Pancreas (tissue), 10 donors: ENCODE data around the gene TAMALIN. TPM values are rescaled to one million over a fixed set of nuclear protein-coding genes. Genes with fewer than 3 reads are reported as not detected.

Experiments used
- ATAC-seq, 4 donors: fragments of 200-7000 bp; cut with Tn5 transposase; one replicate each; pipeline versions ENCODE4 v1.8.0 to v1.9.1; 2020; ENCODE audit warnings: mild to moderate bottlenecking in 4 of 4, moderate library complexity in 4 of 4
- DNase-seq, 6 donors: peaks; one replicate each; pipeline ENCODE4 v3.0.0-alpha.2; 2020
- FAIRE-seq: peaks from 2 replicates; lab custom pipeline; 2012; peaks lifted over from hg19 to GRCh38; lab: Jason Lieb, UNC
- H3K27ac ChIP-seq, 4 donors: fragments of 200-600 bp; sonication (generic); 1 replicate in 3 of 4; 2 replicates in 1 of 4; pipeline versions ENCODE4 v1.5.0 to v1.8.0; 2020
- H3K27me3 ChIP-seq, 4 donors: fragments of 200-600 bp; one replicate each; pipeline ENCODE4 v1.8.0; 2021
- H3K36me3 ChIP-seq, 3 donors: fragments of 200-600 bp; sonication (generic) in 1 of 3; one replicate each; pipeline versions ENCODE4 v1.5.0 to v1.8.0; 2020 to 2021
- H3K4me1 ChIP-seq, 3 donors: fragments of 200-600 bp; one replicate each; pipeline ENCODE4 v1.8.0; 2021
- H3K4me3 ChIP-seq, 4 donors: fragments of 200-600 bp; sonication (generic) in 2 of 4; one replicate each; pipeline versions ENCODE4 v1.5.0 to v1.8.0; 2020 to 2021
- H3K9me3 ChIP-seq, 4 donors: fragments of 200-600 bp; one replicate each; pipeline ENCODE4 v1.8.0; 2021
- WGBS, 2 donors: extraction: QIAGEN DNeasy Blood & Tissue Kit; methylation state at CpG; one replicate each; pipeline ENCODE4 v1.1.7; 2013; 5-methylcytosine and 5-hydroxymethylcytosine counted together
- intact Hi-C, 3 donors: fragments of 100-400 bp; cut with DNase I; formaldehyde crosslinking; loops; one replicate each; pipeline versions ENCODE4 v1.11.1 to v1.14.2; 2022
- polyA plus RNA-seq, 2 donors: library from polyadenylated mRNA; stranded (reverse); fragments of 200-250 nt; gene quantifications; one replicate each; pipeline ENCODE4 v1.2.3, GENCODE V29; 2013
- total RNA-seq, 6 donors: library from RNA; stranded (reverse); fragmentation: NEBNext Ultra II Directional in 4 of 6; extraction: Animal tissue kit (Norgen Biotek cat#: 25700) in 4 of 6; gene quantifications; one replicate each; pipeline versions ENCODE4 v1.2.1 to v1.2.4, GENCODE V29; 2021 to 2023
- TF ChIP-seq, protein P1 (sequence below), 4 donors: fragments of 200-600 bp; sonication (generic) in 3 of 4; IDR thresholded peaks; one replicate each; pipeline versions ENCODE4 v1.5.0 to v1.8.0; 2021; ENCODE audit warnings: antibody characterized with exemption in 4 of 4
- donor health status: healthy with polysubstance abuse.
- donor health status: DM: no; HTN: no; CAD: no; lungs with moderate emphysema.
- donor health status: DM: no; HTN: no; CAD: no.
- donor health status: control.
- donor health status: control.
- donor health status: Bipolar disorder and iron deficiency.
- donor health status: DM: yes; HTN: yes; CAD: no.
- donor health status: DM: no; HTN: no; CAD: no.
- donor health status: DM: no; HTN: no; CAD: no.
- donor health status: DM: yes; HTN: yes; CAD: no.

TAMALIN gene
- total and polyA plus RNA-seq, 8 donors: 7.1 to 51.6 (median 13.6) TPM

DNA sequence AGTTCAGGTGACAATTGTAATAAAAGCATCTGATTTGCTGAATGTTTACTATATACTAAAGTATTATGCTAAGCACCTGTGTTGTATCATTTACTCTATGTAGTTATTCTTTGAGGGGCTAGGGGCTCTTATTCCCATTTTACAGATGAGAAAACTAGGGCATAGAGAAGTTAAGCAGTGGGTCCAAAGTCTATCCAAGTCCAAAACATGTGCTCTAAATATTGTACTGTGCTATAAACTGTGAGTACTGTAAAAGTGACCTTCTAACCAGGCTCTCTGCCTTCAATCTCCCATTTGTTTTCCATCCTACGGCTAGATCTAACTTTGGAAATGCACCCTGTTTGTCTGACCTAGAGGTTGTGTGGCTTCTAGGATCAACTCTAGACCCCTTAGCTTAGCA is 46.3 kb upstream of the TAMALIN start:
- no peak for ATAC-seq
- FAIRE-seq: no peak
- Histone ChIP-seq H3K27ac (peak overlapping the region in 1 of 4 donors; percentile 34), H3K9me3 (no peaks in the 10 kb centered on the region), H3K27me3 (no peaks in the 10 kb centered on the region), H3K36me3 (no peaks in the 10 kb centered on the region), H3K4me1 (peaks cover 28 to 65% (median 55%) of the 10 kb centered on the region in 3 donors), H3K4me3 (no peak overlapping the region)
- WGBS, 2 donors: 49 to 57% methylated on average over 1 of the region's 1 CpG
- TF ChIP-seq, protein P1, sequence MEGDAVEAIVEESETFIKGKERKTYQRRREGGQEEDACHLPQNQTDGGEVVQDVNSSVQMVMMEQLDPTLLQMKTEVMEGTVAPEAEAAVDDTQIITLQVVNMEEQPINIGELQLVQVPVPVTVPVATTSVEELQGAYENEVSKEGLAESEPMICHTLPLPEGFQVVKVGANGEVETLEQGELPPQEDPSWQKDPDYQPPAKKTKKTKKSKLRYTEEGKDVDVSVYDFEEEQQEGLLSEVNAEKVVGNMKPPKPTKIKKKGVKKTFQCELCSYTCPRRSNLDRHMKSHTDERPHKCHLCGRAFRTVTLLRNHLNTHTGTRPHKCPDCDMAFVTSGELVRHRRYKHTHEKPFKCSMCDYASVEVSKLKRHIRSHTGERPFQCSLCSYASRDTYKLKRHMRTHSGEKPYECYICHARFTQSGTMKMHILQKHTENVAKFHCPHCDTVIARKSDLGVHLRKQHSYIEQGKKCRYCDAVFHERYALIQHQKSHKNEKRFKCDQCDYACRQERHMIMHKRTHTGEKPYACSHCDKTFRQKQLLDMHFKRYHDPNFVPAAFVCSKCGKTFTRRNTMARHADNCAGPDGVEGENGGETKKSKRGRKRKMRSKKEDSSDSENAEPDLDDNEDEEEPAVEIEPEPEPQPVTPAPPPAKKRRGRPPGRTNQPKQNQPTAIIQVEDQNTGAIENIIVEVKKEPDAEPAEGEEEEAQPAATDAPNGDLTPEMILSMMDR (IDR thresholded peaks at IDR 0.05): no peak
- DNase-seq: no peak
- intact Hi-C loops: no loop called here

DNA sequence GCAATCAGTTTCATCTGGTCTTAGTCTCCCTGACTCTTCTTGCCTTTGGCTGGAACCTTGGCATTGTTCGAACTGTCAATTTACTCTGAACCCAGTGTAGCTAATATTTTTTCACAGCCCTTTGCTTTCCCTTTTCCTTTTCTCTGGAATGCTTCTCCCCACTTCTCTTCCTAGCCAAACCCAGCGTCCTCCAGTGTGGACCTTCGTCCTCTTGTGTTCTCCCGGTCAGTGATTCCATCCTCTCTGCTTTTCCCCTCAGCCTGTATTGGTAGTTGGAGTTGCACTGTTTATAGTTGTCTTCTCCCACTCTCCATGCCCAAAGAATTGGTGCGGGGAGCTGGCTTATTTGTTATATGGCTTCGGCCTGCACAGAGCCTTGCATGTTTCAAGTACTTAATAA is 45.9 kb upstream of the TAMALIN start:
- H3K4me3 ChIP-seq: no peak overlapping the region
- FAIRE-seq (no peak), ATAC-seq (no peak), DNase-seq (no peak)
- peaks cover 24 to 60% (median 51%) of the 10 kb centered on the region in 3 donors for H3K4me1 ChIP-seq
- no peaks in the 10 kb centered on the region for H3K27me3 ChIP-seq
- H3K36me3 ChIP-seq: no peaks in the 10 kb centered on the region
- 75 to 78% methylated on average over 6 of the region's 6 CpGs for WGBS, 2 donors
- H3K9me3 ChIP-seq: no peaks in the 10 kb centered on the region
- intact Hi-C loops: no loop called here
- TF ChIP-seq, protein P1 (IDR thresholded peaks at IDR 0.05): no peak
- H3K27ac ChIP-seq: peak overlapping the region in 2 of 4 donors; percentile 34 to 48

DNA sequence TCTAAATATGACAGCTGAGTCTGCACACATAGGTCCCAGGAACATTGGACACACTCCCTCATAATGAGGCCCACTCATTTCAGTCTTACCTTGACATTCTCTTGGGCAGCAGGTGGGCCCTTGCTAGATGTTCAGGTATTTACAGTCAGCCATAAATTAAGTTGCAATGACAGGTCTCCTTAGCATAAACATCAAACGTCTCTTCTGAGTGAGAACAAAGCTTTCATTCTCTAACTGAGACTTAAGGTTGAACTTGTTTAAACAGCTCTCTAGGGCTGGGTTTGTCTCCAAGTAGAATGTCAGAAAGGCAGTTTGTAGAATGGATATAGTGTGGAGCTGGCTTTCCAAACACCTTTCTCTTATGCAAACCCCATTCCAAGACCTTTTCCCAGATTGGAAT is 44.9 kb upstream of the TAMALIN start:
- peaks cover 20 to 54% (median 45%) of the 10 kb centered on the region in 3 donors for H3K4me1 ChIP-seq
- no peaks in the 10 kb centered on the region for H3K27me3 ChIP-seq
- H3K36me3 ChIP-seq: no peaks in the 10 kb centered on the region
- TF ChIP-seq, protein P1 (IDR thresholded peaks at IDR 0.05): no peak
- ATAC-seq: peak in 3 of 4 donors; percentile 51 to 66 (median 62)
- peak overlapping the region in 2 of 4 donors; percentile 34 to 48 for H3K27ac ChIP-seq
- FAIRE-seq: no peak
- DNase-seq: no peak
- intact Hi-C loops: no loop called here
- H3K9me3 ChIP-seq: no peaks in the 10 kb centered on the region
- 0 to 13% methylated on average over 1 of the region's 1 CpG for WGBS, 2 donors
- H3K4me3 ChIP-seq: no peak overlapping the region

DNA sequence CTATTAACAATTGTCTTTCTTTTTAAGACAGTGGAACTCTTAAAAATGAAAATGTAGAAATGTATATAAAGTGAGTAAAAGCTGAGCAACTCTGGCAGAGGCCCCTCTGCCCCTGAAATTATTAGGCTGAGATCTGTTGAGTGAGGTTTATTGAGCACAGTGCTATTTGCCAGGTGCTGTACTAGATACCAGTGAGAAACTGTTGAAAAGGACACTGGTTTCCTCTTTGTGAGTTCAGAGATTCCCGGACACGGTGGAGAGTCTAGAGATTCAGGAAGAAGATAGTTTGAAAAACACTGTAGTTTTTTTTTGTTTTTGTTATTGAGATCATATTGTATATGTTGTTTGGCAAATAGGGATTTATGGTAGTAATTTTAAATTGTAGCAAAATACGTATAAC is 44.0 kb upstream of the TAMALIN start:
- Histone ChIP-seq H3K27me3 (no peaks in the 10 kb centered on the region), H3K36me3 (no peaks in the 10 kb centered on the region), H3K27ac (peak overlapping the region in 2 of 4 donors; percentile 34 to 48), H3K4me1 (peaks cover 20 to 47% (median 45%) of the 10 kb centered on the region in 3 donors), H3K9me3 (no peaks in the 10 kb centered on the region), H3K4me3 (no peak overlapping the region)
- DNase-seq: no peak
- no peak for ATAC-seq
- no peak for FAIRE-seq
- intact Hi-C loops: no loop called here
- 47 to 71% methylated on average over 3 of the region's 3 CpGs for WGBS, 2 donors
- TF ChIP-seq, protein P1 (IDR thresholded peaks at IDR 0.05): no peak

DNA sequence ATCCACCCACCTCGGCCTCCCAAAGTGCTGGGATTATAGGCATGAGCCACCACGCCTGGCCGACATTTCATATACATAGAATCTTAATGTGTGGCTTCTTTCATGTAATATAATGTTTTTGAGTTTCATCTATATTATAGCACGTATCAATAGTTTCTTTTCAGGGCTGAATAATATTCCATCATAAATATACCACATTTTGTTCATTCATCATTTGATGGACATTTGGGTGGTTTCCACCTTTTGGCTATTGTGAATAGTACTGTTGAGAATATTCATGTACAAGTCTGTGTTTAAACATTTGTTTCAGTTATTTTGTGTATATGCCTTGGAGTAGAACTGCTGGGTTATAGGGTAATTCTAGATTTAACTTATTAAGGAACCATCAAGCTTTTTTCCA is 43.3 kb upstream of the TAMALIN start:
- no peaks in the 10 kb centered on the region for H3K27me3 ChIP-seq
- FAIRE-seq (no peak), ATAC-seq (no peak), DNase-seq (no peak)
- intact Hi-C loops: no loop called here
- peaks cover 20 to 43% (median 41%) of the 10 kb centered on the region in 3 donors for H3K4me1 ChIP-seq
- TF ChIP-seq, protein P1 (IDR thresholded peaks at IDR 0.05): no peak
- 97 to 99% methylated on average over 4 of the region's 4 CpGs for WGBS, 2 donors
- H3K4me3 ChIP-seq: no peak overlapping the region
- H3K27ac ChIP-seq: no peak overlapping the region
- H3K36me3 ChIP-seq: no peaks in the 10 kb centered on the region
- H3K9me3 ChIP-seq: no peaks in the 10 kb centered on the region
